OCI-LY7 (cell line): ENCODE measurements around the gene NUDT16. TPM values are rescaled to one million over a fixed set of nuclear protein-coding genes. Genes with fewer than 3 reads are reported as not detected.

Experiments used
- BruUV-seq: library from RNA; stranded (reverse); fragments of 400-500 nt; replicated peaks from 2 replicates; lab custom pipeline; 2021; lab: Mats Ljungman, UMichigan
- CTCF ChIA-PET: fragments of 300-600 bp; sonication (Branson Sonifier 250); formaldehyde crosslinking; loops from one replicate; lab custom pipeline; 2022; ENCODE audit warnings: antibody characterized with exemption; ENCODE audit not compliant: unreplicated experiment; lab: Charles Lee
- POLR2A ChIA-PET: fragments of 300-600 bp; sonication (Branson Sonifier 250); formaldehyde crosslinking; loops from one replicate; lab custom pipeline; 2022; ENCODE audit warnings: antibody characterized with exemption; lab: Charles Lee
- DNase-seq: peaks from one replicate; pipeline ENCODE4 v3.0.0-alpha.2; 2015; ENCODE audit warnings: low spot score
- H2AFZ ChIP-seq: fragments of 200-600 bp; sonication (generic), shearing (Covaris generic); 2 replicates; pipeline ENCODE4 v1.6.1; 2014; ENCODE audit warnings: mild to moderate bottlenecking, antibody characterized with exemption, low read length, moderate library complexity
- H3K27ac ChIP-seq: fragments of 200-600 bp; sonication (generic); 2 replicates; pipeline ENCODE4 v1.5.1; 2014; ENCODE audit warnings: mixed run types, low read depth, mild to moderate bottlenecking, moderate library complexity, low read length, inconsistent platforms; ENCODE audit not compliant: poor library complexity, severe bottlenecking
- H3K36me3 ChIP-seq: fragments of 200-600 bp; sonication (generic); 2 replicates; pipeline ENCODE4 v1.6.1; 2014; ENCODE audit warnings: mild to moderate bottlenecking, antibody characterized with exemption, low read length, moderate library complexity, mixed read lengths; ENCODE audit not compliant: insufficient read depth
- H3K4me1 ChIP-seq: fragments of 200-600 bp; sonication (generic); 2 replicates; pipeline ENCODE4 v1.5.1; 2014; ENCODE audit warnings: mild to moderate bottlenecking, low read length; ENCODE audit not compliant: insufficient read depth, poor library complexity, severe bottlenecking
- H3K4me2 ChIP-seq: fragments of 200-600 bp; sonication (generic); 2 replicates; pipeline ENCODE4 v1.6.1; 2014; ENCODE audit warnings: mild to moderate bottlenecking, low read length
- H3K4me3 ChIP-seq: fragments of 200-600 bp; sonication (generic); 2 replicates; pipeline ENCODE4 v1.5.1; 2014; ENCODE audit warnings: mild to moderate bottlenecking, low read depth, low read length; ENCODE audit not compliant: poor library complexity, severe bottlenecking
- H3K79me2 ChIP-seq: fragments of 200-600 bp; sonication (generic); 2 replicates; pipeline ENCODE4 v1.6.1; 2016; ENCODE audit warnings: low read depth, mild to moderate bottlenecking, low read length, moderate library complexity, mixed read lengths; ENCODE audit not compliant: insufficient read depth
- H3K9me2 ChIP-seq: fragments of 200-600 bp; sonication (generic); 2 replicates; pipeline ENCODE4 v1.6.1; 2016; ENCODE audit warnings: mild to moderate bottlenecking, low read length, mixed read lengths; ENCODE audit not compliant: insufficient read depth
- H3K9me3 ChIP-seq: fragments of 200-600 bp; sonication (generic); 2 replicates; pipeline ENCODE4 v1.6.1; 2014; ENCODE audit warnings: mild to moderate bottlenecking, mixed run types, low read length, mixed read lengths
- H4K20me1 ChIP-seq: fragments of 200-600 bp; sonication (generic); 2 replicates; pipeline ENCODE4 v1.6.1; 2014; ENCODE audit warnings: mild to moderate bottlenecking, antibody characterized with exemption, low read length, moderate library complexity, mixed read lengths; ENCODE audit not compliant: insufficient read depth
- EZH2phosphoT487 ChIP-seq: fragments of 200-600 bp; sonication (generic); IDR thresholded peaks from 2 replicates; pipeline ENCODE4 v1.6.1; 2018; ENCODE audit warnings: low read depth, borderline replicate concordance, mild to moderate bottlenecking, mixed run types, antibody characterized with exemption, low read length, moderate library complexity, mixed read lengths
- intact Hi-C: fragments of 100-400 bp; cut with micrococcal nuclease; formaldehyde crosslinking; loops from one replicate; pipeline ENCODE4 v1.10.0; 2022; ENCODE audit not compliant: unreplicated experiment
- total RNA-seq, 2 experiments: library from RNA; depleted of rRNA in 1 of 2; stranded (reverse); fragments of >200 nt in 1 of 2; shearing (Covaris generic) in 1 of 2; gene quantifications; 2 replicates each; pipeline ENCODE4 v1.2.3, GENCODE V29; 2014 to 2022
- TF ChIP-seq, protein P1 (sequence below): fragments of 200-600 bp; sonication (generic); conservative IDR thresholded peaks from 2 replicates; pipeline ENCODE4 v1.5.1; 2014; ENCODE audit warnings: mild to moderate bottlenecking, antibody characterized with exemption, low read length, moderate library complexity, mixed read lengths

NUDT16 gene
- total RNA-seq, 2 experiments from 2014 or later, result 8.7 to 12.5 TPM

DNA sequence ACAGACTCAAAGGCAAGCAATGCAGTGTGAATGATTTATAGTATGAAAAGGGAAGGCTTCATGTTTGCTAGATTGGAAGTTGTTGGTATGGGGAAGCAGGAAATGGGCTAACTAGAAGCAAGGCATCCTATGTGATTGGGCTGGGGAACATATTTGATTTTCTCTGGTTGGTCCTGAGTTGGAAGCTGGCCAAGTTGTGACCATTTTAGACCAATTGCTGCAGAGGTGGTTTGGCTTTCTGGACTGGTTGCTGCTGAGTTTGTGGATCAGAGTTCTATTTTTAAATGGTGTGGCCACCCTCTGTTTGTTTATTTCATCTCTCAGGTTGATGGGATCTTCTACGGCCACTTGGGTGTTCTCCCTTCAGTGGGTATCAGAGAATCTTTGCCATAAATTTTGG, 39.7 kb downstream of the NUDT16 start:
- intact Hi-C loops, result no loop called here
- Histone ChIP-seq H3K36me3 (no peaks in the 10 kb centered on the region), H4K20me1 (no peaks in the 10 kb centered on the region), H3K27ac (no peak overlapping the region), H2AFZ (no peak overlapping the region), H3K4me2 (no peak overlapping the region), H3K9me3 (no peaks in the 10 kb centered on the region), H3K79me2 (no peaks in the 10 kb centered on the region), H3K4me3 (no peak overlapping the region), H3K9me2 (no peaks in the 10 kb centered on the region), H3K4me1 (no peaks in the 10 kb centered on the region)
- CTCF ChIA-PET, result no interaction called here
- no peak for DNase-seq
- TF ChIP-seq, protein P1, sequence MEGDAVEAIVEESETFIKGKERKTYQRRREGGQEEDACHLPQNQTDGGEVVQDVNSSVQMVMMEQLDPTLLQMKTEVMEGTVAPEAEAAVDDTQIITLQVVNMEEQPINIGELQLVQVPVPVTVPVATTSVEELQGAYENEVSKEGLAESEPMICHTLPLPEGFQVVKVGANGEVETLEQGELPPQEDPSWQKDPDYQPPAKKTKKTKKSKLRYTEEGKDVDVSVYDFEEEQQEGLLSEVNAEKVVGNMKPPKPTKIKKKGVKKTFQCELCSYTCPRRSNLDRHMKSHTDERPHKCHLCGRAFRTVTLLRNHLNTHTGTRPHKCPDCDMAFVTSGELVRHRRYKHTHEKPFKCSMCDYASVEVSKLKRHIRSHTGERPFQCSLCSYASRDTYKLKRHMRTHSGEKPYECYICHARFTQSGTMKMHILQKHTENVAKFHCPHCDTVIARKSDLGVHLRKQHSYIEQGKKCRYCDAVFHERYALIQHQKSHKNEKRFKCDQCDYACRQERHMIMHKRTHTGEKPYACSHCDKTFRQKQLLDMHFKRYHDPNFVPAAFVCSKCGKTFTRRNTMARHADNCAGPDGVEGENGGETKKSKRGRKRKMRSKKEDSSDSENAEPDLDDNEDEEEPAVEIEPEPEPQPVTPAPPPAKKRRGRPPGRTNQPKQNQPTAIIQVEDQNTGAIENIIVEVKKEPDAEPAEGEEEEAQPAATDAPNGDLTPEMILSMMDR, result no peak
- TF ChIP-seq EZH2phosphoT487, result no peak
- BruUV-seq, result no TSS peak
- POLR2A ChIA-PET, result no interaction called here

DNA sequence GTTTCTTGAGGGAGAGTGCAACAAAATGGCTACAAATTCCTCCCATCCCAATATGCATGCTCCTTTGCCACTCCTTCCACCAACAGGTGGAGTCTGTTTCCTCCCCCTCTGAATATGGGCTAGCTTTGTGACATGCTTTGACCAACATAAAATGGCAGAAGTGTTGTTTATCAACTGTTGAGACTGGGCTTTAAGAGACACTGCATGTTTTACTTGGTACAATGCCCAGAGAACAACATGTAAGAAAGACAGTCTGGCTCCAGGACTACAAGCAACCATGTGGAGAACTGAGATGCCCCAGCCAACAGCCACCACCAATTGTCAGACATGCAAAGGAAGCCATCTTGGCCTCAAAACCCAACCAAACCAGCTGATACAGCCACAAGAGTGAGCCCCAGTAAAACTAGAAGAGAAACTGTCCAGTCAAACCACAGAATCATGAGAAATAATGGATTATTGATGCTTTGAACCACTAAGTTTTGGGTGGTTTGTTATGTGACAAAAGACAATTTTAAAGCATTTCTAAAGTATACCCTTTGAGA, 40.5 kb downstream of the NUDT16 start:
- CTCF ChIA-PET, result no interaction called here

GRCh38 chr3:131427226-131427625, 45.7 kb downstream of the NUDT16 start:
- Histone ChIP-seq H3K36me3 (no peaks in the 10 kb centered on the region), H3K4me3 (no peak overlapping the region), H2AFZ (no peak overlapping the region), H4K20me1 (no peaks in the 10 kb centered on the region), H3K9me2 (no peaks in the 10 kb centered on the region), H3K4me2 (no peak overlapping the region), H3K79me2 (no peaks in the 10 kb centered on the region), H3K27ac (no peak overlapping the region), H3K4me1 (no peaks in the 10 kb centered on the region), H3K9me3 (no peaks in the 10 kb centered on the region)
- intact Hi-C loops, result no loop called here
- ChIA-PET POLR2A (interaction anchor here (0.7 kb wide), 1 partner anchor 17 kb away, joined by 3 read pairs; no protein-coding TSS in a partner anchor), CTCF (no interaction called here)
- TF ChIP-seq, protein P1, result no peak
- no peak for TF ChIP-seq EZH2phosphoT487
- no peak for DNase-seq
- BruUV-seq, result no TSS peak

More for the DNA sequence above, 40.5 kb downstream of the NUDT16 start:
- Histone ChIP-seq H3K9me3 (no peaks in the 10 kb centered on the region), H3K27ac (no peak overlapping the region), H3K4me1 (no peaks in the 10 kb centered on the region), H3K79me2 (no peaks in the 10 kb centered on the region), H3K4me2 (no peak overlapping the region), H4K20me1 (no peaks in the 10 kb centered on the region), H3K4me3 (no peak overlapping the region), H3K36me3 (no peaks in the 10 kb centered on the region), H3K9me2 (no peaks in the 10 kb centered on the region), H2AFZ (no peak overlapping the region)
- POLR2A ChIA-PET, result interaction anchor here (0.6 kb wide), 1 partner anchor 63 kb away, joined by 3 read pairs; no protein-coding TSS in a partner anchor
- BruUV-seq, result no TSS peak
- intact Hi-C loops, result no loop called here
- TF ChIP-seq EZH2phosphoT487, result no peak
- TF ChIP-seq, protein P1, result no peak
- DNase-seq, result no peak
